Suppressor macrophage (primary cell): ENCODE measurements around the gene EZR.
"Not testable (repeated sequence)": the region's sequence is repeated elsewhere in the genome, so short reads cannot be mapped to it uniquely, and the experiment has no call there.

ENCODE experiments used
- DNase-seq, 4 experiments: peaks; one replicate each; pipeline ENCODE4 v3.0.0-alpha.2; 2020 to 2022

The EZR gene

GRCh38 chr6:158841358-158841757 is 22.2 kb upstream of the EZR start:
- DNase-seq: no peak

- no peak for DNase-seq
Measured at GRCh38 chr6:158840465-158840864, 21.3 kb upstream of the EZR start.

GRCh38 chr6:158839796-158840195 is 20.6 kb upstream of the EZR start:
- DNase-seq: no peak

GRCh38 chr6:158838790-158839189 is 19.6 kb upstream of the EZR start:
- not testable (repeated sequence) for DNase-seq

GRCh38 chr6:158837684-158838625 is 18.8 kb upstream of the EZR start:
- no peak for DNase-seq

GRCh38 chr6:158836625-158837311 is 17.6 kb upstream of the EZR start:
- DNase-seq: no peak

- DNase-seq: peak in 2 of 4 experiments; percentile 30 to 41
Measured at GRCh38 chr6:158835616-158836221, 16.6 kb upstream of the EZR start.

- no peak for DNase-seq
Measured at GRCh38 chr6:158834675-158835385, 15.7 kb upstream of the EZR start.

- not testable (repeated sequence) for DNase-seq
Measured at GRCh38 chr6:158832807-158833206, 13.6 kb upstream of the EZR start.

GRCh38 chr6:158832026-158832425 is 12.9 kb upstream of the EZR start:
- DNase-seq: no peak

GRCh38 chr6:158831571-158831970 is 12.4 kb upstream of the EZR start:
- DNase-seq: no peak

GRCh38 chr6:158830736-158831135 is 11.6 kb upstream of the EZR start:
- DNase-seq: no peak

- no peak for DNase-seq
Measured at GRCh38 chr6:158828807-158829206, 9.6 kb upstream of the EZR start.

- peak in 3 of 4 experiments; percentile 39 to 59 (median 40) for DNase-seq
Measured at GRCh38 chr6:158826819-158827501, 7.8 kb upstream of the EZR start.

GRCh38 chr6:158825951-158826306 is 6.8 kb upstream of the EZR start:
- DNase-seq: no peak

GRCh38 chr6:158825038-158825950 is 6.1 kb upstream of the EZR start:
- DNase-seq: no peak

GRCh38 chr6:158823616-158824015 is 4.4 kb upstream of the EZR start:
- DNase-seq: not testable (repeated sequence)

- no peak for DNase-seq
Measured at GRCh38 chr6:158819977-158820622, 932 bp upstream of the EZR start.

- DNase-seq: peak; percentile 72 to 84 (median 76)
Measured at GRCh38 chr6:158818581-158819212, 471 bp downstream of the EZR start.
